ENCODE measurements around the gene CD164L2.

Gene CD164L2

DNA sequence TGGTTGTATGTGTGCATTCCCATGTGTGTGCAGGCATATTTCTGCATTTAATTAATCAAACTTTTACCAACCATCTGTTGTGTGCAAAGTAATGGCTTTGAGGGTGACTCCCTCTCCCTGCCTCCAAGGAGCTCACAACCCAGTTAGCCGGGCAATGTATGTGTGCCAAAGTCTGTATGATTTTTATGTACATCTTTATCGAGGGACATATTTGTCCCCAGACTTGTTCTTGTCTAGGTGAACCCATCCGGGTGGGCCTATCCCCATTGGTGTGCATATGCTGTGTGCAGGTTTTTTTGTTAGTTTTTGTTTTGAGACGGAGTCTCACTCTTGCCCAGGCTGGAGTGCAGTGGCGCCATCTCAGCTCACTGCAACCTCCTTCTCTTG lies 39.5 kb downstream of the CD164L2 start:
- peaks cover 3% of the 10 kb centered on the region; the same call in 1 of the 2 replicates for H3K4me1 ChIP-seq (ENCODE audit: control insufficient read depth, insufficient read depth, low read length)
- POLR2A ChIA-PET, result no interaction called here
- CTCF ChIA-PET, result interaction anchor here (0.6 to 4.7 kb wide), 5 partner anchors 11 to 454 kb away, joined by 3 to 34 read pairs (median 3); partner anchors contain the start of gene GPN2
- H3K4me3 ChIP-seq (ENCODE audit: low read depth, low read length), result no peak overlapping the region; the same call in 1 of the 2 replicates
- peaks cover 0 to 4% of the 10 kb centered on the region in 2 experiments; a peak in 1 of 3 replicates for H3K36me3 ChIP-seq (ENCODE audit: control insufficient read depth in 2 of 2, insufficient read depth in 1 of 2, low read length in 2 of 2)
- H3K27ac ChIP-seq (ENCODE audit: extremely low read depth, low read depth, low read length), result no peak overlapping the region
- no peaks in the 10 kb centered on the region for H3K9me3 ChIP-seq (ENCODE audit: control insufficient read depth, insufficient read depth, low read depth, low read length)
- TF ChIP-seq ZNF174 (tag by site-specific recombination; IDR thresholded peaks at IDR 0.05) (no peak), GLIS2 (tag by site-specific recombination; IDR thresholded peaks at IDR 0.05) (no peak), ZNF350 (tag by site-specific recombination; IDR thresholded peaks at IDR 0.05) (no peak), KLF1 (tag by site-specific recombination; IDR thresholded peaks at IDR 0.05) (peak; percentile 14; the same call in 1 of the 2 replicates), IKZF3 (tag by site-specific recombination; IDR thresholded peaks at IDR 0.05) (no peak), ZSCAN30 (tag by site-specific recombination; IDR thresholded peaks at IDR 0.05) (no peak), ZNF514 (tag by site-specific recombination; IDR thresholded peaks at IDR 0.05) (no peak)

DNA sequence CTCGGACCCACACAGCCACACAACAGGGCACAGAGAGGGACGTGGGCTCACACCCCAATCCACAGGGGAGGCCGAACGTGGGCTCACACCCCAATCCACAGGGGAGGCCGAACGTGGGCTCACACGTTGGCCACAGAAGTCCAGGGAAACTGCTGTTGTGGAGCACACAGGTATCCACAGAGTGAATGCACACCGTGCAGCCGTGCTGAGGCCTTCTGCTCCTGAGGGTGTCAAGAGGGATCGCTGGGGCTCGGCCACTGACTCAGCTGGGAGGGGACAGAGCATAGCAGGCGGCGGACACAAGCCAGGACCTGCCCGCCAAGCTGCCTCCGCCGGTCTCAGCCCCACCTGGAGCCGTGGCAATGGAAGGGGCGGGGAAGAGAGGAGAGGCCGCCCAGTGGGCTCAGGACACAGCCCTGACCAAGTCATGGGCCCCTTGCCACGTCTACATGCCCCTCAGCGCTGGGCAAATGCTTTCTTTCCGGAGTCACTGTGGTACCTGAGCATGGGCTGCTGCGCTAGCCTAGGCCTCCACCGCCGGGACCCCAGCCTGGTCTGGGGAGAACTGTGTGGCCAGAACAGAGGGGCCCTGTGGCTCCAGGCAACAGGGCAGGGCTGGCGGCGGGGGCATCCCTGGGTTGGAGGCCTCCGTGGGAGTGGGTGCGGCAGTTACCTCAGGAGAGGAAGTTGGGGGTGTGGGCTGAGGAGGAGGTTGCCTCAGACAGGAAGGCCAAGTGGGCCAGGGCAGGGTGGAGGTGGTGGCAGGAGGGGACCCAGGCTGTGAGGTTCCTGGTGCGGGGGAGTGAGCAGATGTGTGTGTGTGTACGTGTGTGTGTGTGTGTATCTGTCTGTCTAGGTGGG lies 40.1 kb downstream of the CD164L2 start:
- POLR2A ChIA-PET, result interaction anchor here (2.2 kb wide), 1 partner anchor 23 kb away, joined by 8 read pairs; no protein-coding TSS in a partner anchor
- no peak overlapping the region for H3K27ac ChIP-seq (ENCODE audit: extremely low read depth, low read depth, low read length)
- peak overlapping the region; percentile 27 for H3K4me3 ChIP-seq (ENCODE audit: low read depth, low read length)
- CTCF ChIA-PET, result interaction anchor here (0.5 to 4.7 kb wide), 8 partner anchors 10 to 865 kb away, joined by 3 to 34 read pairs (median 4); partner anchors contain the start of gene GPN2
- peaks cover 0 to 6% of the 10 kb centered on the region in 2 experiments; a peak in 1 of 3 replicates for H3K36me3 ChIP-seq (ENCODE audit: control insufficient read depth in 2 of 2, insufficient read depth in 1 of 2, low read length in 2 of 2)
- H3K9me3 ChIP-seq (ENCODE audit: control insufficient read depth, insufficient read depth, low read depth, low read length), result no peaks in the 10 kb centered on the region
- H3K4me1 ChIP-seq (ENCODE audit: control insufficient read depth, insufficient read depth, low read length), result peaks cover 3% of the 10 kb centered on the region; the same call in 1 of the 2 replicates
- TF ChIP-seq ZNF350 (tag by site-specific recombination; IDR thresholded peaks at IDR 0.05) (no peak), KLF7 (tag by site-specific recombination; IDR thresholded peaks at IDR 0.05; ENCODE audit: borderline replicate concordance) (no peak), GLIS1 (tag by site-specific recombination; IDR thresholded peaks at IDR 0.05) (peak; percentile 24), SP3 (tag by site-specific recombination; IDR thresholded peaks at IDR 0.05) (peak; percentile 55), WT1 (tag by site-specific recombination; IDR thresholded peaks at IDR 0.05) (peak; percentile 34; the same call in 1 of the 2 replicates), ZBTB1 (tag by site-specific recombination; IDR thresholded peaks at IDR 0.05) (no peak), ZBTB8A (tag by site-specific recombination; IDR thresholded peaks at IDR 0.05) (peak; percentile 55), OVOL3 (tag by site-specific recombination; IDR thresholded peaks at IDR 0.05) (no peak), ZIC2 (tag by site-specific recombination; IDR thresholded peaks at IDR 0.05) (peak; percentile 83), EGR2 (tag by site-specific recombination; IDR thresholded peaks at IDR 0.05; ENCODE audit: low read depth) (peak; percentile 99), ZBTB20 (tag by site-specific recombination; IDR thresholded peaks at IDR 0.05) (peak; percentile 53), TRIM28 (IDR thresholded peaks at IDR 0.05; ENCODE audit: borderline replicate concordance, low read length) (0 out of 2 replicates have a peak, but pooled peaks have one; percentile 26), ZNF366 (tag by site-specific recombination; conservative IDR thresholded peaks at IDR 0.05) (no peak), GLIS2 (tag by site-specific recombination; IDR thresholded peaks at IDR 0.05) (peak; percentile 47), SCRT2 (tag by site-specific recombination; IDR thresholded peaks at IDR 0.05) (peak; percentile 76), ZNF169 (tag by site-specific recombination; IDR thresholded peaks at IDR 0.05) (0 out of 2 replicates have a peak, but pooled peaks have one; percentile 48), KLF1 (tag by site-specific recombination; IDR thresholded peaks at IDR 0.05) (0 out of 2 replicates have a peak, but pooled peaks have one; percentile 52), BCL11A (tag by site-specific recombination; IDR thresholded peaks at IDR 0.05; ENCODE audit: low read depth) (0 out of 2 replicates have a peak, but pooled peaks have one; percentile 27)
- TF ChIP-seq, protein P1, sequence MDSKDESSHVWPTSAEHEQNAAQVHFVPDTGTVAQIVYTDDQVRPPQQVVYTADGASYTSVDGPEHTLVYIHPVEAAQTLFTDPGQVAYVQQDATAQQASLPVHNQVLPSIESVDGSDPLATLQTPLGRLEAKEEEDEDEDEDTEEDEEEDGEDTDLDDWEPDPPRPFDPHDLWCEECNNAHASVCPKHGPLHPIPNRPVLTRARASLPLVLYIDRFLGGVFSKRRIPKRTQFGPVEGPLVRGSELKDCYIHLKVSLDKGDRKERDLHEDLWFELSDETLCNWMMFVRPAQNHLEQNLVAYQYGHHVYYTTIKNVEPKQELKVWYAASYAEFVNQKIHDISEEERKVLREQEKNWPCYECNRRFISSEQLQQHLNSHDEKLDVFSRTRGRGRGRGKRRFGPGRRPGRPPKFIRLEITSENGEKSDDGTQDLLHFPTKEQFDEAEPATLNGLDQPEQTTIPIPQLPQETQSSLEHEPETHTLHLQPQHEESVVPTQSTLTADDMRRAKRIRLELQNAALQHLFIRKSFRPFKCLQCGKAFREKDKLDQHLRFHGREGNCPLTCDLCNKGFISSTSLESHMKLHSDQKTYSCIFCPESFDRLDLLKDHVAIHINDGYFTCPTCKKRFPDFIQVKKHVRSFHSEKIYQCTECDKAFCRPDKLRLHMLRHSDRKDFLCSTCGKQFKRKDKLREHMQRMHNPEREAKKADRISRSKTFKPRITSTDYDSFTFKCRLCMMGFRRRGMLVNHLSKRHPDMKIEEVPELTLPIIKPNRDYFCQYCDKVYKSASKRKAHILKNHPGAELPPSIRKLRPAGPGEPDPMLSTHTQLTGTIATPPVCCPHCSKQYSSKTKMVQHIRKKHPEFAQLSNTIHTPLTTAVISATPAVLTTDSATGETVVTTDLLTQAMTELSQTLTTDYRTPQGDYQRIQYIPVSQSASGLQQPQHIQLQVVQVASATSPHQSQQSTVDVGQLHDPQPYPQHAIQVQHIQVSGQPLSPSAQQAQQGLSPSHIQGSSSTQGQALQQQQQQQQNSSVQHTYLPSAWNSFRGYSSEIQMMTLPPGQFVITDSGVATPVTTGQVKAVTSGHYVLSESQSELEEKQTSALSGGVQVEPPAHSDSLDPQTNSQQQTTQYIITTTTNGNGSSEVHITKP (tag by site-specific recombination; IDR thresholded peaks at IDR 0.05), result peak; percentile 87
- TF ChIP-seq, protein P2, sequence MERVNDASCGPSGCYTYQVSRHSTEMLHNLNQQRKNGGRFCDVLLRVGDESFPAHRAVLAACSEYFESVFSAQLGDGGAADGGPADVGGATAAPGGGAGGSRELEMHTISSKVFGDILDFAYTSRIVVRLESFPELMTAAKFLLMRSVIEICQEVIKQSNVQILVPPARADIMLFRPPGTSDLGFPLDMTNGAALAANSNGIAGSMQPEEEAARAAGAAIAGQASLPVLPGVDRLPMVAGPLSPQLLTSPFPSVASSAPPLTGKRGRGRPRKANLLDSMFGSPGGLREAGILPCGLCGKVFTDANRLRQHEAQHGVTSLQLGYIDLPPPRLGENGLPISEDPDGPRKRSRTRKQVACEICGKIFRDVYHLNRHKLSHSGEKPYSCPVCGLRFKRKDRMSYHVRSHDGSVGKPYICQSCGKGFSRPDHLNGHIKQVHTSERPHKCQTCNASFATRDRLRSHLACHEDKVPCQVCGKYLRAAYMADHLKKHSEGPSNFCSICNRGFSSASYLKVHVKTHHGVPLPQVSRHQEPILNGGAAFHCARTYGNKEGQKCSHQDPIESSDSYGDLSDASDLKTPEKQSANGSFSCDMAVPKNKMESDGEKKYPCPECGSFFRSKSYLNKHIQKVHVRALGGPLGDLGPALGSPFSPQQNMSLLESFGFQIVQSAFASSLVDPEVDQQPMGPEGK (tag by site-specific recombination; IDR thresholded peaks at IDR 0.05), result peak; percentile 59
- TF ChIP-seq, protein P3, sequence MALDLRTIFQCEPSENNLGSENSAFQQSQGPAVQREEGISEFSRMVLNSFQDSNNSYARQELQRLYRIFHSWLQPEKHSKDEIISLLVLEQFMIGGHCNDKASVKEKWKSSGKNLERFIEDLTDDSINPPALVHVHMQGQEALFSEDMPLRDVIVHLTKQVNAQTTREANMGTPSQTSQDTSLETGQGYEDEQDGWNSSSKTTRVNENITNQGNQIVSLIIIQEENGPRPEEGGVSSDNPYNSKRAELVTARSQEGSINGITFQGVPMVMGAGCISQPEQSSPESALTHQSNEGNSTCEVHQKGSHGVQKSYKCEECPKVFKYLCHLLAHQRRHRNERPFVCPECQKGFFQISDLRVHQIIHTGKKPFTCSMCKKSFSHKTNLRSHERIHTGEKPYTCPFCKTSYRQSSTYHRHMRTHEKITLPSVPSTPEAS (tag by site-specific recombination; IDR thresholded peaks at IDR 0.05), result peak; percentile 82

Measured in HEK293 (cell line).